Calu3 (cell line): ENCODE data around the gene MYO9A. TPM values are rescaled to one million over a fixed set of nuclear protein-coding genes. Genes with fewer than 3 reads are reported as not detected.

Source experiments
- BruUV-seq: library from RNA; stranded (reverse); fragments of 400-500 nt; replicated peaks from 2 replicates; lab custom pipeline; 2021; lab: Mats Ljungman, UMichigan
- CTCF ChIA-PET: fragments of 300-600 bp; sonication (Branson Sonifier 250); formaldehyde crosslinking; loops from one replicate; lab custom pipeline; 2022; ENCODE audit warnings: antibody characterized with exemption; lab: Charles Lee
- DNase-seq: peaks from one replicate; pipeline ENCODE4 v3.0.0; 2022
- H3K27ac Mint-ChIP-seq: one replicate; pipeline ENCODE4 v1.8.0; 2022; ENCODE audit warnings: mixed read lengths; ENCODE audit not compliant: unreplicated experiment
- H3K27me3 Mint-ChIP-seq: one replicate; pipeline ENCODE4 v1.8.0; 2022; ENCODE audit warnings: mixed read lengths; ENCODE audit not compliant: unreplicated experiment
- H3K36me3 Mint-ChIP-seq: one replicate; pipeline ENCODE4 v1.8.0; 2022; ENCODE audit warnings: mild to moderate bottlenecking, moderate library complexity, mixed read lengths; ENCODE audit not compliant: insufficient read depth, unreplicated experiment
- H3K4me1 Mint-ChIP-seq: one replicate; pipeline ENCODE4 v1.8.0; 2022; ENCODE audit warnings: mild to moderate bottlenecking, low read depth, mixed read lengths; ENCODE audit not compliant: unreplicated experiment
- H3K4me3 Mint-ChIP-seq: one replicate; pipeline ENCODE4 v1.8.0; 2022; ENCODE audit warnings: mild to moderate bottlenecking, low read depth, moderate library complexity, mixed read lengths; ENCODE audit not compliant: unreplicated experiment
- H3K9me3 Mint-ChIP-seq: one replicate; pipeline ENCODE4 v1.8.0; 2022; ENCODE audit warnings: low read depth, mixed read lengths; ENCODE audit not compliant: unreplicated experiment
- CTCF ChIP-seq: fragments of 200-600 bp; IDR thresholded peaks from one replicate; pipeline ENCODE4 v1.8.0; 2022; ENCODE audit warnings: antibody characterized with exemption; ENCODE audit not compliant: unreplicated experiment
- intact Hi-C: fragments of 100-400 bp; cut with micrococcal nuclease; formaldehyde crosslinking; loops from one replicate; pipeline ENCODE4 v1.10.0; 2022; ENCODE audit not compliant: unreplicated experiment
- total RNA-seq: library from RNA; stranded (reverse); gene quantifications from 2 replicates; pipeline ENCODE4 v1.2.3, GENCODE V29; 2022

MYO9A gene
- total RNA-seq, 1 experiment from 2014 or later = 32.8 TPM

GRCh38 chr15:72092006-72092405 lies 25.9 kb downstream of the MYO9A start:
- no peak for DNase-seq
- CTCF ChIA-PET = interaction anchor here (2.1 kb wide), 1 partner anchor 47 kb away, joined by 7 read pairs; no protein-coding TSS in a partner anchor
- no TSS peak for BruUV-seq
- H3K4me1 Mint-ChIP-seq = no peaks in the 10 kb centered on the region
- no peak overlapping the region for H3K4me3 Mint-ChIP-seq
- H3K27me3 Mint-ChIP-seq = no peaks in the 10 kb centered on the region
- H3K36me3 Mint-ChIP-seq = no peaks in the 10 kb centered on the region
- no peak overlapping the region for H3K27ac Mint-ChIP-seq
- intact Hi-C loops = no loop called here
- TF ChIP-seq CTCF = no peak
- H3K9me3 Mint-ChIP-seq = peaks cover 8% of the 10 kb centered on the region

GRCh38 chr15:72086920-72087648 lies 30.9 kb downstream of the MYO9A start:
- BruUV-seq = no TSS peak
- Mint-ChIP-seq H3K27ac (no peak overlapping the region), H3K4me3 (no peak overlapping the region), H3K9me3 (peaks cover 15% of the 10 kb centered on the region), H3K36me3 (no peaks in the 10 kb centered on the region), H3K4me1 (no peaks in the 10 kb centered on the region), H3K27me3 (no peaks in the 10 kb centered on the region)
- CTCF ChIA-PET = no interaction called here
- no peak for TF ChIP-seq CTCF
- no peak for DNase-seq
- intact Hi-C loops = no loop called here

GRCh38 chr15:72086010-72086697 lies 31.8 kb downstream of the MYO9A start:
- no TSS peak for BruUV-seq
- Mint-ChIP-seq H3K27me3 (no peaks in the 10 kb centered on the region), H3K4me3 (no peak overlapping the region), H3K4me1 (no peaks in the 10 kb centered on the region), H3K9me3 (peaks cover 15% of the 10 kb centered on the region), H3K36me3 (no peaks in the 10 kb centered on the region), H3K27ac (no peak overlapping the region)
- TF ChIP-seq CTCF = no peak
- CTCF ChIA-PET = no interaction called here
- no peak for DNase-seq
- intact Hi-C loops = no loop called here

- no peaks in the 10 kb centered on the region for H3K27me3 Mint-ChIP-seq
- H3K36me3 Mint-ChIP-seq = no peaks in the 10 kb centered on the region
- H3K4me1 Mint-ChIP-seq = no peaks in the 10 kb centered on the region
- H3K27ac Mint-ChIP-seq = no peak overlapping the region
- no peak for TF ChIP-seq CTCF
- no TSS peak for BruUV-seq
- peaks cover 9% of the 10 kb centered on the region for H3K9me3 Mint-ChIP-seq
- intact Hi-C loops = no loop called here
- no peak for DNase-seq
- CTCF ChIA-PET = no interaction called here
- H3K4me3 Mint-ChIP-seq = no peak overlapping the region
These were observed 35.8 kb downstream of the MYO9A start for GRCh38 chr15:72082176-72082575.
